ENCODE results near the gene B4GALT5.
"Not testable (repeated sequence)": the region's sequence is repeated elsewhere in the genome, so short reads cannot be mapped to it uniquely, and the experiment has no call there.

The B4GALT5 gene

GRCh38 chr20:49627329-49627761 lies 86.3 kb downstream of the B4GALT5 start:
- peaks cover 12% of the 10 kb centered on the region for H3K9me3 ChIP-seq (ENCODE audit: control insufficient read depth, low read length)
- no peak overlapping the region for H3K4me3 ChIP-seq (ENCODE audit: extremely low read depth, insufficient read depth, low read length, poor library complexity, severe bottlenecking)
- no peak overlapping the region for H3K27ac ChIP-seq (ENCODE audit: low read depth, low read length, severe bottlenecking)
- H3K36me3 ChIP-seq (ENCODE audit: control insufficient read depth, insufficient read depth, low read length): peaks cover 7% of the 10 kb centered on the region
- WGBS, 2 experiments (ENCODE audit: insufficient coverage in 2 of 2): 93 to 100% methylated on average over 4 to 6 of the region's 6 CpGs
- no peaks in the 10 kb centered on the region for H3K4me1 ChIP-seq (ENCODE audit: control insufficient read depth, insufficient read depth, low read length, poor library complexity, severe bottlenecking)

- H3K4me1 ChIP-seq (ENCODE audit: control insufficient read depth, insufficient read depth, low read length, poor library complexity, severe bottlenecking); H3K27ac ChIP-seq (ENCODE audit: low read depth, low read length, severe bottlenecking); H3K36me3 ChIP-seq (ENCODE audit: control insufficient read depth, insufficient read depth, low read length); H3K4me3 ChIP-seq (ENCODE audit: extremely low read depth, insufficient read depth, low read length, poor library complexity, severe bottlenecking): not testable (repeated sequence)
- H3K9me3 ChIP-seq (ENCODE audit: control insufficient read depth, low read length): peaks cover 18% of the 10 kb centered on the region
- WGBS, 2 experiments (ENCODE audit: insufficient coverage in 2 of 2): 94 to 98% methylated on average over 6 to 7 of the region's 10 CpGs
These were observed 88.7 kb downstream of the B4GALT5 start for GRCh38 chr20:49624988-49625387.

- peaks cover under 1% of the 10 kb centered on the region for H3K36me3 ChIP-seq (ENCODE audit: control insufficient read depth, insufficient read depth, low read length)
- H3K4me3 ChIP-seq (ENCODE audit: extremely low read depth, insufficient read depth, low read length, poor library complexity, severe bottlenecking): no peak overlapping the region
- no peaks in the 10 kb centered on the region for H3K4me1 ChIP-seq (ENCODE audit: control insufficient read depth, insufficient read depth, low read length, poor library complexity, severe bottlenecking)
- H3K9me3 ChIP-seq (ENCODE audit: control insufficient read depth, low read length): peaks cover 18% of the 10 kb centered on the region
- H3K27ac ChIP-seq (ENCODE audit: low read depth, low read length, severe bottlenecking): no peak overlapping the region
- WGBS, 2 experiments (ENCODE audit: insufficient coverage in 2 of 2): 90 to 100% methylated on average over 2 to 5 of the region's 6 CpGs
These were observed 89.4 kb downstream of the B4GALT5 start for GRCh38 chr20:49624317-49624716.

- WGBS, 2 experiments (ENCODE audit: insufficient coverage in 2 of 2): no CpG with 5 or more reads among the region's 1 CpG
- H3K27ac ChIP-seq (ENCODE audit: low read depth, low read length, severe bottlenecking): no peak overlapping the region
- no peaks in the 10 kb centered on the region for H3K4me1 ChIP-seq (ENCODE audit: control insufficient read depth, insufficient read depth, low read length, poor library complexity, severe bottlenecking)
- H3K9me3 ChIP-seq (ENCODE audit: control insufficient read depth, low read length): peaks cover 10% of the 10 kb centered on the region
- H3K4me3 ChIP-seq (ENCODE audit: extremely low read depth, insufficient read depth, low read length, poor library complexity, severe bottlenecking): no peak overlapping the region
- no peaks in the 10 kb centered on the region for H3K36me3 ChIP-seq (ENCODE audit: control insufficient read depth, insufficient read depth, low read length)
These were observed 91.4 kb downstream of the B4GALT5 start for GRCh38 chr20:49622243-49622642.

GRCh38 chr20:49620364-49621240 lies 93.1 kb downstream of the B4GALT5 start:
- Histone ChIP-seq H3K4me3 (ENCODE audit: extremely low read depth, insufficient read depth, low read length, poor library complexity, severe bottlenecking) (no peak overlapping the region), H3K4me1 (ENCODE audit: control insufficient read depth, insufficient read depth, low read length, poor library complexity, severe bottlenecking) (no peaks in the 10 kb centered on the region), H3K27ac (ENCODE audit: low read depth, low read length, severe bottlenecking) (no peak overlapping the region), H3K36me3 (ENCODE audit: control insufficient read depth, insufficient read depth, low read length) (no peaks in the 10 kb centered on the region), H3K9me3 (ENCODE audit: control insufficient read depth, low read length) (peaks cover 10% of the 10 kb centered on the region)
- 77 to 89% methylated on average over 7 to 12 of the region's 12 CpGs for WGBS, 2 experiments (ENCODE audit: insufficient coverage in 2 of 2)

GRCh38 chr20:49619113-49620048 lies 94.3 kb downstream of the B4GALT5 start:
- Histone ChIP-seq H3K36me3 (ENCODE audit: control insufficient read depth, insufficient read depth, low read length) (no peaks in the 10 kb centered on the region), H3K4me3 (ENCODE audit: extremely low read depth, insufficient read depth, low read length, poor library complexity, severe bottlenecking) (no peak overlapping the region), H3K4me1 (ENCODE audit: control insufficient read depth, insufficient read depth, low read length, poor library complexity, severe bottlenecking) (no peaks in the 10 kb centered on the region), H3K27ac (ENCODE audit: low read depth, low read length, severe bottlenecking) (no peak overlapping the region), H3K9me3 (ENCODE audit: control insufficient read depth, low read length) (peaks cover 10% of the 10 kb centered on the region)
- 85 to 87% methylated on average over 4 of the region's 4 CpGs for WGBS, 2 experiments (ENCODE audit: insufficient coverage in 2 of 2)

- no peaks in the 10 kb centered on the region for H3K36me3 ChIP-seq (ENCODE audit: control insufficient read depth, insufficient read depth, low read length)
- H3K4me1 ChIP-seq (ENCODE audit: control insufficient read depth, insufficient read depth, low read length, poor library complexity, severe bottlenecking): no peaks in the 10 kb centered on the region
- no peak overlapping the region for H3K4me3 ChIP-seq (ENCODE audit: extremely low read depth, insufficient read depth, low read length, poor library complexity, severe bottlenecking)
- no peak overlapping the region for H3K27ac ChIP-seq (ENCODE audit: low read depth, low read length, severe bottlenecking)
- peaks cover 10% of the 10 kb centered on the region for H3K9me3 ChIP-seq (ENCODE audit: control insufficient read depth, low read length)
- 100% methylated on average over 1 of the region's 2 CpGs; no CpG with 5 or more reads in 1 of the 2 experiments for WGBS, 2 experiments (ENCODE audit: insufficient coverage in 2 of 2)
These were observed 95.4 kb downstream of the B4GALT5 start for GRCh38 chr20:49618289-49618688.

GRCh38 chr20:49617394-49617793 lies 96.3 kb downstream of the B4GALT5 start:
- 60 to 67% methylated on average over 1 of the region's 3 CpGs for WGBS, 2 experiments (ENCODE audit: insufficient coverage in 2 of 2)

GRCh38 chr20:49616154-49617007 lies 97.3 kb downstream of the B4GALT5 start:
- Histone ChIP-seq H3K4me1 (ENCODE audit: control insufficient read depth, insufficient read depth, low read length, poor library complexity, severe bottlenecking) (peaks cover under 1% of the 10 kb centered on the region), H3K4me3 (ENCODE audit: extremely low read depth, insufficient read depth, low read length, poor library complexity, severe bottlenecking) (no peak overlapping the region), H3K9me3 (ENCODE audit: control insufficient read depth, low read length) (no peaks in the 10 kb centered on the region), H3K36me3 (ENCODE audit: control insufficient read depth, insufficient read depth, low read length) (no peaks in the 10 kb centered on the region), H3K27ac (ENCODE audit: low read depth, low read length, severe bottlenecking) (no peak overlapping the region)
- 87 to 90% methylated on average over 9 to 10 of the region's 11 CpGs for WGBS, 2 experiments (ENCODE audit: insufficient coverage in 2 of 2)

More at GRCh38 chr20:49617394-49617793, 96.3 kb downstream of the B4GALT5 start:
- not testable (repeated sequence) for H3K36me3 ChIP-seq (ENCODE audit: control insufficient read depth, insufficient read depth, low read length); H3K9me3 ChIP-seq (ENCODE audit: control insufficient read depth, low read length); H3K4me1 ChIP-seq (ENCODE audit: control insufficient read depth, insufficient read depth, low read length, poor library complexity, severe bottlenecking); H3K27ac ChIP-seq (ENCODE audit: low read depth, low read length, severe bottlenecking); H3K4me3 ChIP-seq (ENCODE audit: extremely low read depth, insufficient read depth, low read length, poor library complexity, severe bottlenecking)

Data from mesodermal cell (in vitro differentiated cells).